Panc1 (cell line): ENCODE measurements around the gene CLDN9. TPM values are rescaled to one million over a fixed set of nuclear protein-coding genes. Genes with fewer than 3 reads are reported as not detected.

ENCODE experiments used
- ATAC-seq: fragments of 200-7000 bp; cut with Tn5 transposase; 2 replicates; pipeline ENCODE4 v1.9.1; 2020; ENCODE audit warnings: mild to moderate bottlenecking, moderate library complexity
- BruUV-seq: library from RNA; stranded (reverse); fragments of 400-500 nt; replicated peaks from 2 replicates; lab custom pipeline; 2021; lab: Mats Ljungman, UMichigan
- CTCF ChIA-PET: fragments of 300-600 bp; sonication (Branson Sonifier 250); formaldehyde crosslinking; loops from one replicate; lab custom pipeline; 2022; ENCODE audit warnings: antibody characterized with exemption; lab: Charles Lee
- POLR2A ChIA-PET: fragments of 300-600 bp; sonication (Branson Sonifier 250); formaldehyde crosslinking; loops from one replicate; lab custom pipeline; 2022; ENCODE audit warnings: antibody characterized with exemption; lab: Charles Lee
- DNase-seq: peaks from one replicate; pipeline ENCODE4 v3.0.0-alpha.2; 2010; ENCODE audit warnings: low read depth, low spot score
- H3K27ac ChIP-seq: 2 replicates; pipeline ENCODE4 v1.5.1; 2011; ENCODE audit warnings: mild to moderate bottlenecking, low read length, inconsistent platforms
- H3K27me3 ChIP-seq: fragments of 200-500 bp; sonication (Bioruptor generic); 2 replicates; pipeline ENCODE4 v1.6.0; 2014; ENCODE audit warnings: low read length, inconsistent platforms; ENCODE audit not compliant: control insufficient read depth, insufficient read depth
- H3K36me3 ChIP-seq: fragments of 200-500 bp; sonication (Bioruptor generic); 2 replicates; pipeline ENCODE4 v1.5.1; 2014; ENCODE audit warnings: inconsistent platforms, mild to moderate bottlenecking, low read length, moderate library complexity; ENCODE audit not compliant: control insufficient read depth, insufficient read depth
- H3K4me1 ChIP-seq: 2 replicates; pipeline ENCODE4 v1.5.1; 2011; ENCODE audit warnings: inconsistent platforms, mild to moderate bottlenecking, low read length, moderate library complexity; ENCODE audit not compliant: control insufficient read depth, insufficient read depth
- H3K4me3 ChIP-seq, 2 experiments: 2 replicates each; pipeline ENCODE4 v1.5.1; 2011 to 2012; ENCODE audit warnings: low read depth in 2 of 2, low read length in 2 of 2, mild to moderate bottlenecking in 2 of 2, inconsistent platforms in 1 of 2, moderate library complexity in 1 of 2
- H3K9me3 ChIP-seq: fragments of 200-500 bp; sonication (Bioruptor generic); 2 replicates; pipeline ENCODE4 v1.5.1; 2014; ENCODE audit warnings: low read depth, mild to moderate bottlenecking, inconsistent platforms, low read length, moderate library complexity; ENCODE audit not compliant: control insufficient read depth, insufficient read depth
- CTCF ChIP-seq: fragments of 450-650 bp; IDR thresholded peaks from 2 replicates; pipeline ENCODE4 v1.5.1; 2017; ENCODE audit warnings: mild to moderate bottlenecking
- POLR2AphosphoS5 ChIP-seq: IDR thresholded peaks from 2 replicates; pipeline ENCODE4 v1.6.1; 2012; ENCODE audit warnings: mild to moderate bottlenecking, low read depth, low read length, moderate library complexity
- REST ChIP-seq, 2 experiments: IDR thresholded peaks; 2 replicates each; pipeline ENCODE4 v1.6.1; 2011 to 2012; ENCODE audit warnings: low read depth in 2 of 2, control low read depth in 1 of 2, low read length in 1 of 2, mild to moderate bottlenecking in 1 of 2, moderate library complexity in 1 of 2; ENCODE audit not compliant: insufficient read depth in 1 of 2
- SIN3A ChIP-seq: IDR thresholded peaks from 2 replicates; pipeline ENCODE4 v1.6.1; 2012; ENCODE audit warnings: low read depth, mild to moderate bottlenecking, low read length, moderate library complexity, borderline replicate concordance; ENCODE audit not compliant: insufficient read depth
- TCF7L2 ChIP-seq: IDR thresholded peaks from 2 replicates; pipeline ENCODE4 v1.6.1; 2011; ENCODE audit warnings: mild to moderate bottlenecking, low read depth, low read length, inconsistent platforms
- in situ Hi-C: cut with HindIII; loops from 2 replicates; pipeline ENCODE4 v1.10.0; 2016; ENCODE audit warnings: low sequenced_read_pairs, low pct_unique_long_range_greater_than_20kb
- intact Hi-C: fragments of 100-400 bp; cut with micrococcal nuclease; formaldehyde crosslinking; loops from one replicate; pipeline ENCODE4 v1.10.0; 2022; ENCODE audit not compliant: unreplicated experiment
- total RNA-seq: library from RNA; stranded (reverse); gene quantifications from one replicate; pipeline ENCODE4 v1.2.1, GENCODE V29; 2021; ENCODE audit not compliant: unreplicated experiment

CLDN9 gene
- total RNA-seq, 1 experiment from 2014 or later = 1.6 TPM

GRCh38 chr16:3030222-3031212, 17.8 kb downstream of the CLDN9 start:
- CTCF ChIA-PET = interaction anchor here (0.6 to 2.0 kb wide), 4 partner anchors 8 to 144 kb away, joined by 5 to 11 read pairs (median 9); partner anchors contain the start of gene ZNF213
- no peaks in the 10 kb centered on the region for H3K27me3 ChIP-seq
- H3K4me3 ChIP-seq = no peak overlapping the region
- no peak for TF ChIP-seq TCF7L2
- H3K27ac ChIP-seq = no peak overlapping the region
- POLR2A ChIA-PET = interaction anchor here (0.5 kb wide), 1 partner anchor 15 kb away, joined by 3 read pairs; no protein-coding TSS in a partner anchor
- in situ Hi-C loops (no loop called here), intact Hi-C loops (no loop called here)
- no TSS peak for BruUV-seq
- ATAC-seq (no peak), DNase-seq (no peak)
- H3K4me1 ChIP-seq = peaks cover 6% of the 10 kb centered on the region; the same call in 1 of the 2 replicates
- H3K36me3 ChIP-seq = no peaks in the 10 kb centered on the region
- H3K9me3 ChIP-seq = no peaks in the 10 kb centered on the region

GRCh38 chr16:3032624-3033023, 19.9 kb downstream of the CLDN9 start:
- ChIA-PET POLR2A (no interaction called here), CTCF (interaction anchor here (1.0 to 1.4 kb wide), 3 partner anchors 15 to 97 kb away, joined by 3 to 7 read pairs (median 4); no protein-coding TSS in a partner anchor)
- Histone ChIP-seq H3K4me3 (no peak overlapping the region), H3K36me3 (peaks cover 3% of the 10 kb centered on the region; the same call in 1 of the 2 replicates), H3K27ac (no peak overlapping the region), H3K27me3 (no peaks in the 10 kb centered on the region; the same call in 1 of the 2 replicates), H3K9me3 (no peaks in the 10 kb centered on the region), H3K4me1 (peaks cover 6% of the 10 kb centered on the region; the same call in 1 of the 2 replicates)
- in situ Hi-C loops (no loop called here), intact Hi-C loops (no loop called here)
- DNase-seq (no peak), ATAC-seq (no peak)
- BruUV-seq = no TSS peak
- TF ChIP-seq POLR2AphosphoS5 = no peak
- no peak for TF ChIP-seq TCF7L2
- TF ChIP-seq REST (IDR thresholded peaks at IDR 0.05; ENCODE audit: insufficient read depth in 1 of 2, low read depth in 2 of 2, low read length in 1 of 2) = no peak
- no peak for TF ChIP-seq SIN3A
- no peak for TF ChIP-seq CTCF
